ENCODE measurements around the gene FAM131A.

The FAM131A gene

GRCh38 chr3:184377882-184378445 is 40.6 kb downstream of the FAM131A start, which contains the start of gene THPO:
TSS of gene THPO (minus strand) at chr3:184378207. CDS start at chr3:184376259, 1,948 bp downstream.
- no peak for DNase-seq (ENCODE audit: low spot score)

- no peak for DNase-seq (ENCODE audit: low spot score)
Observed at GRCh38 chr3:184378651-184379357, 41.4 kb downstream of the FAM131A start.

GRCh38 chr3:184379358-184380184 is 42.2 kb downstream of the FAM131A start, which contains the start of gene CHRD:
TSS of gene CHRD (plus strand) at chr3:184380054. CDS start at chr3:184380319, 265 bp downstream.
- no peak for DNase-seq (ENCODE audit: low spot score)

GRCh38 chr3:184380185-184380626 is 42.8 kb downstream of the FAM131A start:
- DNase-seq (ENCODE audit: low spot score): no peak

- no peak for DNase-seq (ENCODE audit: low spot score)
Observed at GRCh38 chr3:184380627-184381260, 43.3 kb downstream of the FAM131A start.

GRCh38 chr3:184381261-184382224 is 44.1 kb downstream of the FAM131A start:
- no peak for DNase-seq (ENCODE audit: low spot score)

GRCh38 chr3:184382326-184383032 is 45.1 kb downstream of the FAM131A start:
- no peak for DNase-seq (ENCODE audit: low spot score)

- no peak for DNase-seq (ENCODE audit: low spot score)
Observed at GRCh38 chr3:184383033-184383740, 45.8 kb downstream of the FAM131A start.

GRCh38 chr3:184384342-184384741 is 46.9 kb downstream of the FAM131A start:
- no peak for DNase-seq (ENCODE audit: low spot score)

- no peak for DNase-seq (ENCODE audit: low spot score)
Observed at GRCh38 chr3:184384856-184385422, 47.5 kb downstream of the FAM131A start.

- DNase-seq (ENCODE audit: low spot score): no peak
Observed at GRCh38 chr3:184386047-184386806, 48.8 kb downstream of the FAM131A start.

- DNase-seq (ENCODE audit: low spot score): no peak
Observed at GRCh38 chr3:184387174-184387714, 49.8 kb downstream of the FAM131A start.

GRCh38 chr3:184388164-184388935 is 51.0 kb downstream of the FAM131A start:
- DNase-seq (ENCODE audit: low spot score): no peak

- DNase-seq (ENCODE audit: low spot score): no peak
Observed at GRCh38 chr3:184388936-184389230, 51.5 kb downstream of the FAM131A start.

- no peak for DNase-seq (ENCODE audit: low spot score)
Observed at GRCh38 chr3:184389384-184389783, 52.0 kb downstream of the FAM131A start.

- DNase-seq (ENCODE audit: low spot score): no peak
Observed at GRCh38 chr3:184389935-184390528, 52.6 kb downstream of the FAM131A start.

- DNase-seq (ENCODE audit: low spot score): no peak
Observed at GRCh38 chr3:184391266-184391665, 53.9 kb downstream of the FAM131A start.

Data from COLO829 (cell line).